ENCODE results near the gene CCDC180. TPM values are rescaled to one million over a fixed set of nuclear protein-coding genes. Genes with fewer than 3 reads are reported as not detected.

Gene CCDC180
- total and polyA plus RNA-seq, 10 of the 15 experiments (the other 5 are each of a cell fraction or from before 2014, with no cell fraction given): 0.31 to 1.1 (median 0.57) TPM

DNA sequence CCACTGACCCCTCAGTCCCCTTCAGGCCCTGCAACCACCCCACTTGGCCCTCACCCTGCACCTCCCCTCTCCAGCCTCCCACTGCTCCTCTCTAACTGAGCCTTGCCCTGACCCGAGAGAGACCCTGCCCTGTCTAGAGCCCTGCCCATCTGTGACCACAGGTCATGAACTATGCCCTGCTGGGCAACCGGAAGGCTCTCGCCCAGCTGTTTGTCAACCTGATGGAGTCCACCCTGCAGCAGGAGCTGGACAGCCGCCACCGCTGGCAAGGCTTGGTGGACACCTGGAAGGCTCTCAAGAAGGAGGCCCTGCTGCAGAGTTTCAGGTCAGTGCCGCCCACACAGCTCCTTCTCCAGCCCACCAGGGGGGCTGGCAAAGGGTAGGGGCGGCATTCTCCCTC, 9.4 kb downstream of the CCDC180 start (continued):
- no peak for TF ChIP-seq EP300 (IDR thresholded peaks at IDR 0.05; ENCODE audit: borderline replicate concordance in 1 of 2, control insufficient read depth in 1 of 2, low read depth in 2 of 2, low read length in 2 of 2)
- TF ChIP-seq, protein P1, sequence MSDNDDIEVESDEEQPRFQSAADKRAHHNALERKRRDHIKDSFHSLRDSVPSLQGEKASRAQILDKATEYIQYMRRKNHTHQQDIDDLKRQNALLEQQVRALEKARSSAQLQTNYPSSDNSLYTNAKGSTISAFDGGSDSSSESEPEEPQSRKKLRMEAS (IDR thresholded peaks at IDR 0.05; ENCODE audit: low read depth, low read length): no peak

DNA sequence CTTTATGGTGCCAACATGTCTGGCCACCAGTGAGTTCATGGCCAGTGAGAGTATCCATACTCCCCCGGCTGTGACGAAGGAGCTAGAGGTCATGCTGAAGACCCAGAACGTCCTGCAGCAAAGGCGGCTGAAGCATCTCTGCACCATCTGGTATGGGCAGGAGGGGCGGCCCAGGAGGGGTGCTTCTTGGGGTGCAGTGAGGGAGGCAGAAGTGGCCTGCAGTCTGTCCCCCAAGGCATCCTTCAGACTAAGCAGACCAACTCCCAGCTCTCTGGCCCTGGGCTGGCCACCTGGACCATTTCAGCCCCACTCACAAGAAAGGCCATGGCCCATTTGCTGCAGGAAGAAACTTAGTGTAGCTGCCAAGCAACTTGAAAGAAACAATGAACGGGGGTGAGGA, 11.0 kb downstream of the CCDC180 start:
- no peak for FAIRE-seq
- no peak for DNase-seq (ENCODE audit: low read depth, low spot score)
- no peaks in the 10 kb centered on the region for H4K20me1 ChIP-seq (ENCODE audit: control insufficient read depth, insufficient read depth)
- intact Hi-C loops (cut with micrococcal nuclease; ENCODE audit: unreplicated experiment) (no loop called here), in situ Hi-C loops (cut with MboI) (no loop called here)
- ChIA-PET CTCF (no interaction called here), POLR2A (no interaction called here), RAD21 (ENCODE audit: unreplicated experiment) (no interaction called here), SMC1A (ENCODE audit: uncharacterized antibody, unreplicated experiment) (interaction anchor here (1.2 kb wide), 1 partner anchor 10 kb away, joined by 3 read pairs; no protein-coding TSS in a partner anchor)
- ATAC-seq: no peak
- H3K36me3 ChIP-seq (ENCODE audit: control insufficient read depth in 2 of 2, insufficient read depth in 2 of 2, low read length in 1 of 2): no peaks in the 10 kb centered on the region; a peak in 1 of 4 replicates
- H3K9me3 ChIP-seq (replicated peaks; ENCODE audit: control insufficient read depth, insufficient read depth, low read length): no peaks in the 10 kb centered on the region; the same call in 2 of the 3 replicates
- TF ChIP-seq SREBF2 (IDR thresholded peaks at IDR 0.05; ENCODE audit: low read length) (no peak), RAD21 (IDR thresholded peaks at IDR 0.05; ENCODE audit: insufficient read depth, low read depth, low read length) (no peak), STAT1 (conservative IDR thresholded peaks at IDR 0.05) (no peak), SIN3A (IDR thresholded peaks at IDR 0.05; ENCODE audit: low read depth, low read length) (no peak), ZNF622 (IDR thresholded peaks at IDR 0.05) (no peak), HDGF (IDR thresholded peaks at IDR 0.05) (no peak)
- BruUV-seq (replicated peaks): no TSS peak
- no peaks in the 10 kb centered on the region for H3K4me1 ChIP-seq (ENCODE audit: control insufficient read depth, insufficient read depth, low read length)
- 33% methylated on average over 6 of the region's 6 CpGs for WGBS (ENCODE audit: insufficient coverage, insufficient replicate concordance, low lambda C conversion rate, missing lambda C conversion rate)
- no peak overlapping the region for H3K27ac ChIP-seq (ENCODE audit: control insufficient read depth, insufficient read depth)
- H3K9ac ChIP-seq (ENCODE audit: control insufficient read depth, insufficient read depth, low read length): no peak overlapping the region
- H3K4me3 ChIP-seq: no peak overlapping the region
- H2AFZ ChIP-seq (ENCODE audit: control insufficient read depth, low read depth, low read length): no peak overlapping the region
- no peaks in the 10 kb centered on the region; a peak in 2 of 4 replicates for H3K27me3 ChIP-seq (replicated peaks in 1 of 2; ENCODE audit: control insufficient read depth in 2 of 2, insufficient read depth in 2 of 2, low read length in 1 of 2)
- H3K4me2 ChIP-seq (ENCODE audit: control insufficient read depth, insufficient read depth): no peak overlapping the region
- H3K79me2 ChIP-seq (ENCODE audit: control insufficient read depth, insufficient read depth, low read length): no peaks in the 10 kb centered on the region
